Panc1 (cell line): Measurements from ENCODE around the gene ACTR3C.

Experiments used
- CTCF ChIP-seq: fragments of 450-650 bp; IDR thresholded peaks from 2 replicates; pipeline ENCODE4 v1.5.1; 2017; ENCODE audit warnings: mild to moderate bottlenecking
- POLR2AphosphoS5 ChIP-seq: IDR thresholded peaks from 2 replicates; pipeline ENCODE4 v1.6.1; 2012; ENCODE audit warnings: mild to moderate bottlenecking, low read depth, low read length, moderate library complexity
- REST ChIP-seq, 2 experiments: IDR thresholded peaks; 2 replicates each; pipeline ENCODE4 v1.6.1; 2011 to 2012; ENCODE audit warnings: low read depth in 2 of 2, control low read depth in 1 of 2, low read length in 1 of 2, mild to moderate bottlenecking in 1 of 2, moderate library complexity in 1 of 2; ENCODE audit not compliant: insufficient read depth in 1 of 2
- SIN3A ChIP-seq: IDR thresholded peaks from 2 replicates; pipeline ENCODE4 v1.6.1; 2012; ENCODE audit warnings: low read depth, mild to moderate bottlenecking, low read length, moderate library complexity, borderline replicate concordance; ENCODE audit not compliant: insufficient read depth
- TCF7L2 ChIP-seq: IDR thresholded peaks from 2 replicates; pipeline ENCODE4 v1.6.1; 2011; ENCODE audit warnings: mild to moderate bottlenecking, low read depth, low read length, inconsistent platforms

GRCh38 chr7:150371996-150372270 lies 48.6 kb upstream of the ACTR3C start:
- TF ChIP-seq CTCF (no peak), REST (IDR thresholded peaks at IDR 0.05; ENCODE audit: insufficient read depth in 1 of 2, low read depth in 2 of 2, low read length in 1 of 2) (no peak), SIN3A (no peak), POLR2AphosphoS5 (no peak; the same call in 1 of the 2 replicates), TCF7L2 (no peak)
